OCI-LY7 (cell line): ENCODE results near the gene ABCB1. TPM values are rescaled to one million over a fixed set of nuclear protein-coding genes. Genes with fewer than 3 reads are reported as not detected.

Experiments used
- BruUV-seq: library from RNA; stranded (reverse); fragments of 400-500 nt; replicated peaks from 2 replicates; lab custom pipeline; 2021; lab: Mats Ljungman, UMichigan
- CTCF ChIA-PET: fragments of 300-600 bp; sonication (Branson Sonifier 250); formaldehyde crosslinking; loops from one replicate; lab custom pipeline; 2022; ENCODE audit warnings: antibody characterized with exemption; ENCODE audit not compliant: unreplicated experiment; lab: Charles Lee
- POLR2A ChIA-PET: fragments of 300-600 bp; sonication (Branson Sonifier 250); formaldehyde crosslinking; loops from one replicate; lab custom pipeline; 2022; ENCODE audit warnings: antibody characterized with exemption; lab: Charles Lee
- DNase-seq: peaks from one replicate; pipeline ENCODE4 v3.0.0-alpha.2; 2015; ENCODE audit warnings: low spot score
- H2AFZ ChIP-seq: fragments of 200-600 bp; sonication (generic), shearing (Covaris generic); 2 replicates; pipeline ENCODE4 v1.6.1; 2014; ENCODE audit warnings: mild to moderate bottlenecking, antibody characterized with exemption, low read length, moderate library complexity
- H3K27ac ChIP-seq: fragments of 200-600 bp; sonication (generic); 2 replicates; pipeline ENCODE4 v1.5.1; 2014; ENCODE audit warnings: mixed run types, low read depth, mild to moderate bottlenecking, moderate library complexity, low read length, inconsistent platforms; ENCODE audit not compliant: poor library complexity, severe bottlenecking
- H3K36me3 ChIP-seq: fragments of 200-600 bp; sonication (generic); 2 replicates; pipeline ENCODE4 v1.6.1; 2014; ENCODE audit warnings: mild to moderate bottlenecking, antibody characterized with exemption, low read length, moderate library complexity, mixed read lengths; ENCODE audit not compliant: insufficient read depth
- H3K4me1 ChIP-seq: fragments of 200-600 bp; sonication (generic); 2 replicates; pipeline ENCODE4 v1.5.1; 2014; ENCODE audit warnings: mild to moderate bottlenecking, low read length; ENCODE audit not compliant: insufficient read depth, poor library complexity, severe bottlenecking
- H3K4me2 ChIP-seq: fragments of 200-600 bp; sonication (generic); 2 replicates; pipeline ENCODE4 v1.6.1; 2014; ENCODE audit warnings: mild to moderate bottlenecking, low read length
- H3K4me3 ChIP-seq: fragments of 200-600 bp; sonication (generic); 2 replicates; pipeline ENCODE4 v1.5.1; 2014; ENCODE audit warnings: mild to moderate bottlenecking, low read depth, low read length; ENCODE audit not compliant: poor library complexity, severe bottlenecking
- H3K79me2 ChIP-seq: fragments of 200-600 bp; sonication (generic); 2 replicates; pipeline ENCODE4 v1.6.1; 2016; ENCODE audit warnings: low read depth, mild to moderate bottlenecking, low read length, moderate library complexity, mixed read lengths; ENCODE audit not compliant: insufficient read depth
- H3K9me2 ChIP-seq: fragments of 200-600 bp; sonication (generic); 2 replicates; pipeline ENCODE4 v1.6.1; 2016; ENCODE audit warnings: mild to moderate bottlenecking, low read length, mixed read lengths; ENCODE audit not compliant: insufficient read depth
- H3K9me3 ChIP-seq: fragments of 200-600 bp; sonication (generic); 2 replicates; pipeline ENCODE4 v1.6.1; 2014; ENCODE audit warnings: mild to moderate bottlenecking, mixed run types, low read length, mixed read lengths
- H4K20me1 ChIP-seq: fragments of 200-600 bp; sonication (generic); 2 replicates; pipeline ENCODE4 v1.6.1; 2014; ENCODE audit warnings: mild to moderate bottlenecking, antibody characterized with exemption, low read length, moderate library complexity, mixed read lengths; ENCODE audit not compliant: insufficient read depth
- CTCF ChIP-seq: fragments of 200-600 bp; sonication (generic); conservative IDR thresholded peaks from 2 replicates; pipeline ENCODE4 v1.5.1; 2014; ENCODE audit warnings: mild to moderate bottlenecking, antibody characterized with exemption, low read length, moderate library complexity, mixed read lengths
- EZH2phosphoT487 ChIP-seq: fragments of 200-600 bp; sonication (generic); IDR thresholded peaks from 2 replicates; pipeline ENCODE4 v1.6.1; 2018; ENCODE audit warnings: low read depth, borderline replicate concordance, mild to moderate bottlenecking, mixed run types, antibody characterized with exemption, low read length, moderate library complexity, mixed read lengths
- intact Hi-C: fragments of 100-400 bp; cut with micrococcal nuclease; formaldehyde crosslinking; loops from one replicate; pipeline ENCODE4 v1.10.0; 2022; ENCODE audit not compliant: unreplicated experiment
- total RNA-seq, 2 experiments: library from RNA; depleted of rRNA in 1 of 2; stranded (reverse); fragments of >200 nt in 1 of 2; shearing (Covaris generic) in 1 of 2; gene quantifications; 2 replicates each; pipeline ENCODE4 v1.2.3, GENCODE V29; 2014 to 2022

The ABCB1 gene
- total RNA-seq, 2 experiments from 2014 or later: not detected

GRCh38 chr7:87561102-87561501 is 39.6 kb downstream of the ABCB1 start:
- no peak overlapping the region for H3K27ac ChIP-seq
- POLR2A ChIA-PET: no interaction called here
- H3K9me2 ChIP-seq: no peaks in the 10 kb centered on the region
- H3K4me3 ChIP-seq: no peak overlapping the region
- no peaks in the 10 kb centered on the region for H3K9me3 ChIP-seq
- intact Hi-C loops: loop anchor here (5.0 kb wide), 1 partner anchor 109 kb away; no protein-coding TSS in a partner anchor
- H3K4me2 ChIP-seq: no peak overlapping the region
- H4K20me1 ChIP-seq: no peaks in the 10 kb centered on the region
- DNase-seq: no peak
- TF ChIP-seq EZH2phosphoT487 (no peak), CTCF (no peak)
- no TSS peak for BruUV-seq
- CTCF ChIA-PET: no interaction called here
- H3K79me2 ChIP-seq: no peaks in the 10 kb centered on the region
- H3K36me3 ChIP-seq: no peaks in the 10 kb centered on the region
- no peak overlapping the region for H2AFZ ChIP-seq
- H3K4me1 ChIP-seq: no peaks in the 10 kb centered on the region

GRCh38 chr7:87552351-87552900 is 48.3 kb downstream of the ABCB1 start:
- TF ChIP-seq CTCF (no peak), EZH2phosphoT487 (no peak)

GRCh38 chr7:87548123-87548919 is 52.4 kb downstream of the ABCB1 start:
- no TSS peak for BruUV-seq
- Histone ChIP-seq H3K4me2 (no peak overlapping the region), H2AFZ (no peak overlapping the region), H3K9me3 (no peaks in the 10 kb centered on the region), H3K36me3 (no peaks in the 10 kb centered on the region), H3K79me2 (no peaks in the 10 kb centered on the region), H3K27ac (no peak overlapping the region), H3K4me1 (no peaks in the 10 kb centered on the region), H4K20me1 (no peaks in the 10 kb centered on the region), H3K9me2 (no peaks in the 10 kb centered on the region), H3K4me3 (no peak overlapping the region)
- ChIA-PET POLR2A (interaction anchor here (1.2 kb wide), 1 partner anchor 108 kb away, joined by 3 read pairs; no protein-coding TSS in a partner anchor), CTCF (no interaction called here)
- DNase-seq: no peak
- intact Hi-C loops: no loop called here
- TF ChIP-seq CTCF (no peak), EZH2phosphoT487 (no peak)

More at GRCh38 chr7:87552351-87552900, 48.3 kb downstream of the ABCB1 start:
- Histone ChIP-seq H3K9me2 (no peaks in the 10 kb centered on the region), H4K20me1 (no peaks in the 10 kb centered on the region), H3K27ac (no peak overlapping the region), H3K4me1 (no peaks in the 10 kb centered on the region), H3K4me3 (no peak overlapping the region), H2AFZ (no peak overlapping the region), H3K9me3 (no peaks in the 10 kb centered on the region), H3K79me2 (no peaks in the 10 kb centered on the region), H3K4me2 (no peak overlapping the region), H3K36me3 (no peaks in the 10 kb centered on the region)
- no TSS peak for BruUV-seq
- POLR2A ChIA-PET: no interaction called here
- CTCF ChIA-PET: no interaction called here
- DNase-seq: no peak
- intact Hi-C loops: no loop called here
